Measurements from ENCODE around the gene PTPRM. TPM values are rescaled to one million over a fixed set of nuclear protein-coding genes. Genes with fewer than 3 reads are reported as not detected.

PTPRM gene
- total and polyA plus RNA-seq, 2 of the 8 experiments (the other 6 are each of a cell fraction or from before 2014, with no cell fraction given) = 4.1 to 7.0 TPM

DNA sequence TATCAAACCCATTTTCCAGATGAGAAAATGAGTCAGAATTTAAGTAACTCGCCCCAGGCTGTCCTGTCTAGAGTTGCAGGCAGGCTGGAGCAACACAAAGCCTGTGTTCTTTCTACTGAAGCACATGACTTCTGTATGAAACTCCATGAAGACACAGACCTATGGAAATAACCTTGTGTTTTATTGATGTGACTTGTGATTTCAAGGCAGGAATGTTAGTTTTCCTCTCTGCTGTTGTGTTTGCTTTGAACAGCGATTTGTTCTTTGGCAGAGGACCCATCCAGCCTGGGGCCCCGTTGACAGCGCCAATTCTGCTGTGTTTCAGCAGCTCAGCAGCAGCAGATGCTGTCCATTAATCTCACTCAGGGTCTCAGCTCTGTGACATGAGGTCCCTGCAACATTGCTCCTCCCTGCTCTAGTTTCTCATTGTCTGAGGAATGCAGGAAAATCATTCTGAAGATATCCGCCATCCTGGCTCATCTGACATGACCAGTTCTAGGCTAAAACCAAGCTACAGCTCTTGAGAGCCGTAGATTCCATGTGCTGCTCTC, 697.8 kb downstream of the PTPRM start (continued):
- TF ChIP-seq YY1 (IDR thresholded peaks at IDR 0.05; ENCODE audit: low read depth, low read length) (no peak), ZNF274 (IDR thresholded peaks at IDR 0.05; ENCODE audit: borderline replicate concordance, extremely low read depth, low read length) (no peak)
